Measurements from ENCODE around the gene KCNH5. TPM values are rescaled to one million over a fixed set of nuclear protein-coding genes. Genes with fewer than 3 reads are reported as not detected.
A peak's percentile ranks its signal among the peaks of the same experiment; 100 is the strongest.

Gene KCNH5
- total RNA-seq, 1 donor from 2014 or later: 1.4 TPM

- DNase-seq: no peak
These were observed 38.7 kb downstream of the KCNH5 start for GRCh38 chr14:63006531-63006930.

- DNase-seq: no peak
These were observed 51.2 kb downstream of the KCNH5 start for GRCh38 chr14:62994096-62994495.

GRCh38 chr14:62988967-62989366, 56.3 kb downstream of the KCNH5 start:
- DNase-seq: no peak

- DNase-seq: no peak
These were observed 61.4 kb downstream of the KCNH5 start for GRCh38 chr14:62983821-62984220.

GRCh38 chr14:62980693-62981092, 64.6 kb downstream of the KCNH5 start:
- DNase-seq: no peak

GRCh38 chr14:62957562-62957961, 87.7 kb downstream of the KCNH5 start:
- no peak for DNase-seq

GRCh38 chr14:62956413-62956812, 88.8 kb downstream of the KCNH5 start:
- DNase-seq: no peak

GRCh38 chr14:62954165-62954564, 91.1 kb downstream of the KCNH5 start:
- no peak for DNase-seq

- DNase-seq: no peak
These were observed 93.0 kb downstream of the KCNH5 start for GRCh38 chr14:62952226-62952625.

GRCh38 chr14:62947301-62947700, 98.0 kb downstream of the KCNH5 start:
- no peak for DNase-seq

GRCh38 chr14:62946221-62946620, 99.0 kb downstream of the KCNH5 start:
- DNase-seq: no peak

- DNase-seq: no peak
These were observed 102.1 kb downstream of the KCNH5 start for GRCh38 chr14:62943202-62943601.

- no peak for DNase-seq
These were observed 105.3 kb downstream of the KCNH5 start for GRCh38 chr14:62939970-62940369.

GRCh38 chr14:62938778-62939177, 106.5 kb downstream of the KCNH5 start:
- DNase-seq: no peak

GRCh38 chr14:62934439-62934838, 110.8 kb downstream of the KCNH5 start:
- no peak for DNase-seq

- no peak for DNase-seq
These were observed 123.8 kb downstream of the KCNH5 start for GRCh38 chr14:62921466-62921865.

- no peak for DNase-seq
These were observed 128.7 kb downstream of the KCNH5 start for GRCh38 chr14:62916551-62916950.

GRCh38 chr14:62914873-62915272, 130.4 kb downstream of the KCNH5 start:
- DNase-seq: no peak

GRCh38 chr14:62914025-62914424, 131.2 kb downstream of the KCNH5 start:
- DNase-seq: peak; percentile 7

GRCh38 chr14:62908506-62908905, 136.8 kb downstream of the KCNH5 start:
- no peak for DNase-seq

GRCh38 chr14:62905566-62905965, 139.7 kb downstream of the KCNH5 start:
- DNase-seq: no peak

GRCh38 chr14:62897771-62898170, 147.5 kb downstream of the KCNH5 start:
- DNase-seq: no peak

- no peak for DNase-seq
These were observed 148.3 kb downstream of the KCNH5 start for GRCh38 chr14:62896932-62897456.

GRCh38 chr14:62894736-62895135, 150.5 kb downstream of the KCNH5 start:
- DNase-seq: no peak

GRCh38 chr14:62889364-62889763, 155.9 kb downstream of the KCNH5 start:
- DNase-seq: no peak

Measured in skin of body (tissue), 2 donors.